Panc1 (cell line): ENCODE results near the gene PLB1. TPM values are rescaled to one million over a fixed set of nuclear protein-coding genes. Genes with fewer than 3 reads are reported as not detected.

Source experiments
- ATAC-seq: fragments of 200-7000 bp; cut with Tn5 transposase; 2 replicates; pipeline ENCODE4 v1.9.1; 2020; ENCODE audit warnings: mild to moderate bottlenecking, moderate library complexity
- BruUV-seq: library from RNA; stranded (reverse); fragments of 400-500 nt; replicated peaks from 2 replicates; lab custom pipeline; 2021; lab: Mats Ljungman, UMichigan
- CTCF ChIA-PET: fragments of 300-600 bp; sonication (Branson Sonifier 250); formaldehyde crosslinking; loops from one replicate; lab custom pipeline; 2022; ENCODE audit warnings: antibody characterized with exemption; lab: Charles Lee
- POLR2A ChIA-PET: fragments of 300-600 bp; sonication (Branson Sonifier 250); formaldehyde crosslinking; loops from one replicate; lab custom pipeline; 2022; ENCODE audit warnings: antibody characterized with exemption; lab: Charles Lee
- DNase-seq: peaks from one replicate; pipeline ENCODE4 v3.0.0-alpha.2; 2010; ENCODE audit warnings: low read depth, low spot score
- H3K27ac ChIP-seq: 2 replicates; pipeline ENCODE4 v1.5.1; 2011; ENCODE audit warnings: mild to moderate bottlenecking, low read length, inconsistent platforms
- H3K27me3 ChIP-seq: fragments of 200-500 bp; sonication (Bioruptor generic); 2 replicates; pipeline ENCODE4 v1.6.0; 2014; ENCODE audit warnings: low read length, inconsistent platforms; ENCODE audit not compliant: control insufficient read depth, insufficient read depth
- H3K36me3 ChIP-seq: fragments of 200-500 bp; sonication (Bioruptor generic); 2 replicates; pipeline ENCODE4 v1.5.1; 2014; ENCODE audit warnings: inconsistent platforms, mild to moderate bottlenecking, low read length, moderate library complexity; ENCODE audit not compliant: control insufficient read depth, insufficient read depth
- H3K4me1 ChIP-seq: 2 replicates; pipeline ENCODE4 v1.5.1; 2011; ENCODE audit warnings: inconsistent platforms, mild to moderate bottlenecking, low read length, moderate library complexity; ENCODE audit not compliant: control insufficient read depth, insufficient read depth
- H3K4me3 ChIP-seq, 2 experiments: 2 replicates each; pipeline ENCODE4 v1.5.1; 2011 to 2012; ENCODE audit warnings: low read depth in 2 of 2, low read length in 2 of 2, mild to moderate bottlenecking in 2 of 2, inconsistent platforms in 1 of 2, moderate library complexity in 1 of 2
- H3K9me3 ChIP-seq: fragments of 200-500 bp; sonication (Bioruptor generic); 2 replicates; pipeline ENCODE4 v1.5.1; 2014; ENCODE audit warnings: low read depth, mild to moderate bottlenecking, inconsistent platforms, low read length, moderate library complexity; ENCODE audit not compliant: control insufficient read depth, insufficient read depth
- CTCF ChIP-seq: fragments of 450-650 bp; IDR thresholded peaks from 2 replicates; pipeline ENCODE4 v1.5.1; 2017; ENCODE audit warnings: mild to moderate bottlenecking
- POLR2AphosphoS5 ChIP-seq: IDR thresholded peaks from 2 replicates; pipeline ENCODE4 v1.6.1; 2012; ENCODE audit warnings: mild to moderate bottlenecking, low read depth, low read length, moderate library complexity
- REST ChIP-seq, 2 experiments: IDR thresholded peaks; 2 replicates each; pipeline ENCODE4 v1.6.1; 2011 to 2012; ENCODE audit warnings: low read depth in 2 of 2, control low read depth in 1 of 2, low read length in 1 of 2, mild to moderate bottlenecking in 1 of 2, moderate library complexity in 1 of 2; ENCODE audit not compliant: insufficient read depth in 1 of 2
- SIN3A ChIP-seq: IDR thresholded peaks from 2 replicates; pipeline ENCODE4 v1.6.1; 2012; ENCODE audit warnings: low read depth, mild to moderate bottlenecking, low read length, moderate library complexity, borderline replicate concordance; ENCODE audit not compliant: insufficient read depth
- TCF7L2 ChIP-seq: IDR thresholded peaks from 2 replicates; pipeline ENCODE4 v1.6.1; 2011; ENCODE audit warnings: mild to moderate bottlenecking, low read depth, low read length, inconsistent platforms
- in situ Hi-C: cut with HindIII; loops from 2 replicates; pipeline ENCODE4 v1.10.0; 2016; ENCODE audit warnings: low sequenced_read_pairs, low pct_unique_long_range_greater_than_20kb
- intact Hi-C: fragments of 100-400 bp; cut with micrococcal nuclease; formaldehyde crosslinking; loops from one replicate; pipeline ENCODE4 v1.10.0; 2022; ENCODE audit not compliant: unreplicated experiment
- total RNA-seq: library from RNA; stranded (reverse); gene quantifications from one replicate; pipeline ENCODE4 v1.2.1, GENCODE V29; 2021; ENCODE audit not compliant: unreplicated experiment

The PLB1 gene
- total RNA-seq, 1 experiment from 2014 or later, result 0.80 TPM

- POLR2A ChIA-PET, result no interaction called here
- in situ Hi-C loops, result no loop called here
- intact Hi-C loops, result no loop called here
- Histone ChIP-seq H3K36me3 (no peaks in the 10 kb centered on the region), H3K27me3 (no peaks in the 10 kb centered on the region), H3K4me3 (no peak overlapping the region), H3K9me3 (no peaks in the 10 kb centered on the region), H3K27ac (no peak overlapping the region), H3K4me1 (no peaks in the 10 kb centered on the region)
- CTCF ChIA-PET, result no interaction called here
- TF ChIP-seq TCF7L2, result no peak
- no peak for TF ChIP-seq SIN3A
- TF ChIP-seq REST (IDR thresholded peaks at IDR 0.05; ENCODE audit: insufficient read depth in 1 of 2, low read depth in 2 of 2, low read length in 1 of 2), result no peak
- TF ChIP-seq POLR2AphosphoS5, result no peak
- TF ChIP-seq CTCF, result no peak
- ATAC-seq, result no peak
- DNase-seq, result no peak
- BruUV-seq, result no TSS peak
Observed at GRCh38 chr2:28544036-28544346, 48.1 kb downstream of the PLB1 start.

- DNase-seq (no peak), ATAC-seq (no peak)
- no peak for TF ChIP-seq SIN3A
- no peak for TF ChIP-seq REST (IDR thresholded peaks at IDR 0.05; ENCODE audit: insufficient read depth in 1 of 2, low read depth in 2 of 2, low read length in 1 of 2)
- Histone ChIP-seq H3K4me1 (no peaks in the 10 kb centered on the region), H3K36me3 (no peaks in the 10 kb centered on the region), H3K27ac (no peak overlapping the region), H3K4me3 (no peak overlapping the region), H3K27me3 (no peaks in the 10 kb centered on the region), H3K9me3 (no peaks in the 10 kb centered on the region)
- in situ Hi-C loops (no loop called here), intact Hi-C loops (no loop called here)
- CTCF ChIA-PET, result no interaction called here
- no TSS peak for BruUV-seq
- POLR2A ChIA-PET, result no interaction called here
Observed at GRCh38 chr2:28544405-28544921, 48.6 kb downstream of the PLB1 start.
